Thyroid gland (tissue), 4 donors: ENCODE results near the gene NPHP4. TPM values are rescaled to one million over a fixed set of nuclear protein-coding genes. Genes with fewer than 3 reads are reported as not detected.

Experiments used
- DNase-seq, 2 donors: peaks; one replicate each; pipeline ENCODE4 v3.0.0-alpha.2; 2019
- H3K27ac ChIP-seq, 3 donors: fragments of 200-600 bp; sonication (generic); 1 replicate in 2 of 3; 2 replicates in 1 of 3; pipeline ENCODE4 v1.5.1; 2016 to 2019; ENCODE audit warnings: mild to moderate bottlenecking in 1 of 3, moderate library complexity in 1 of 3
- H3K27me3 ChIP-seq: fragments of 200-600 bp; sonication (generic); one replicate; pipeline ENCODE4 v1.5.1; 2019
- H3K36me3 ChIP-seq, 2 donors: fragments of 200-600 bp; sonication (generic); one replicate each; pipeline ENCODE4 v1.5.1; 2016 to 2019
- H3K4me1 ChIP-seq, 2 donors: fragments of 200-600 bp; sonication (generic); one replicate each; pipeline ENCODE4 v1.5.1; 2017 to 2019
- H3K4me3 ChIP-seq, 3 donors: fragments of 200-600 bp; sonication (generic); replicated peaks in 1 of 3; 1 replicate in 2 of 3; 2 replicates in 1 of 3; pipeline ENCODE4 v1.5.1; 2016; ENCODE audit warnings: mild to moderate bottlenecking in 1 of 3
- H3K9me3 ChIP-seq: fragments of 200-600 bp; sonication (generic); one replicate; pipeline ENCODE4 v1.5.1; 2017
- CTCF ChIP-seq, 6 experiments: fragments of 200-600 bp in 3 of 6; fragments of 450-650 bp in 3 of 6; sonication (generic) in 3 of 6; IDR thresholded peaks; one replicate each; pipeline ENCODE4 v1.5.1; 2016 to 2019; ENCODE audit warnings: antibody characterized with exemption in 6 of 6, mild to moderate bottlenecking in 2 of 6, inconsistent platforms in 1 of 6, moderate library complexity in 1 of 6
- POLR2A ChIP-seq, 2 donors: fragments of 450-650 bp; IDR thresholded peaks; one replicate each; pipeline ENCODE4 v1.6.1; 2017; ENCODE audit warnings: antibody characterized with exemption in 2 of 2, mild to moderate bottlenecking in 2 of 2, moderate library complexity in 1 of 2
- WGBS, 2 donors: methylation state at CpG; one replicate each; pipeline ENCODE4 v1.1.5; 2017; 5-methylcytosine and 5-hydroxymethylcytosine counted together
- intact Hi-C: fragments of 100-400 bp; cut with DNase I; formaldehyde crosslinking; loops from one replicate; pipeline ENCODE4 v1.15.1; 2023
- total RNA-seq, 4 donors: library from RNA; depleted of rRNA; stranded (reverse); fragments of >200 nt; gene quantifications; one replicate each; pipeline ENCODE4 v1.2.3, GENCODE V29; 2016

Gene NPHP4
- total RNA-seq, 4 donors from 2014 or later: 24.3 to 48.3 (median 30.4) TPM

DNA sequence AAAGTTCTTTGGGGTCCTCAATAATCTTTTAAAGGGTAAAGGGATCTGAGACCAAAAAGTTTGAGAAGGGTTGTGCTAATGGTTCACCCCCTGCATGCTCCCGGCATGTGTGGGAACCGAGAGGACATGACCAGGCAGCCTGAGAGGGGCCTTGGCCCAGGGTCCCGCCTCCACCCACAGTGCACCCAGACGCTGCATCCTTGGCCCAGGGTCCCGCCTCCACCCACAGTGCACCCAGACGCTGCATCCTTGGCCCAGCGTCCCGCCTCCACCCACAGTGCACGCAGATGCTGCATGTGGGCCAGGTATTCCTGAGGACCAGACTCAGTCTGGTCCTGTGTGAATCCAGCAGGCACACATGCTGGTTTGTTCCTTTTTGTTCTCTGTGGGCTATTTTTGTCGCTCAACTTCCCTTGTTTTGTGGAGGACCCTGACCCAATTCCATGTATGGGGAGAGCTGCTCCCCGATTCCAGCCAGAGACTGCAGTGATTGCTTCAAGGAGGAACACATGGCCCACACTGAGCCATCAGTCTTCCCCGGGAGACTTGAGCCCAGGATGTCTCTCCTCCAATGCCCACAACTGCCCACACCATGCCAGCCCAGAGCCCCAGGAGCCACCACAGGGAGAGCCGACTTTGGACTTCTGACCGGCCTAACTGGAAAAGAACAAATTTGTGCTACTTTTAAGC, 3.5 kb downstream of the NPHP4 start:
- no peak for TF ChIP-seq POLR2A (IDR thresholded peaks at IDR 0.05)
- no peak for TF ChIP-seq CTCF (IDR thresholded peaks at IDR 0.05)
- no peak for DNase-seq
- Histone ChIP-seq H3K27me3 (no peaks in the 10 kb centered on the region), H3K4me3 (no peak overlapping the region), H3K9me3 (no peaks in the 10 kb centered on the region), H3K36me3 (no peaks in the 10 kb centered on the region), H3K27ac (no peak overlapping the region), H3K4me1 (peaks cover 30 to 36% of the 10 kb centered on the region in 2 donors)
- intact Hi-C loops: no loop called here
- WGBS, 2 donors: 88 to 94% methylated on average over 13 to 14 of the region's 14 CpGs

GRCh38 chr1:5986018-5986417, 6.2 kb downstream of the NPHP4 start:
- Histone ChIP-seq H3K9me3 (no peaks in the 10 kb centered on the region), H3K27me3 (no peaks in the 10 kb centered on the region), H3K4me1 (peaks cover 19 to 25% of the 10 kb centered on the region in 2 donors), H3K27ac (peak overlapping the region; percentile 37 to 71 (median 56)), H3K36me3 (no peaks in the 10 kb centered on the region), H3K4me3 (no peak overlapping the region)
- no peak for TF ChIP-seq CTCF (IDR thresholded peaks at IDR 0.05)
- TF ChIP-seq POLR2A (IDR thresholded peaks at IDR 0.05): no peak
- WGBS, 2 donors: 11 to 48% methylated on average over 13 of the region's 13 CpGs
- peak; percentile 93 to 96 for DNase-seq
- intact Hi-C loops: no loop called here

- Histone ChIP-seq H3K4me1 (peaks cover 15 to 18% of the 10 kb centered on the region in 2 donors), H3K36me3 (no peaks in the 10 kb centered on the region), H3K4me3 (no peak overlapping the region), H3K27me3 (no peaks in the 10 kb centered on the region), H3K9me3 (no peaks in the 10 kb centered on the region), H3K27ac (peak overlapping the region; percentile 37 to 71 (median 55))
- intact Hi-C loops: no loop called here
- TF ChIP-seq CTCF (IDR thresholded peaks at IDR 0.05) (no peak), POLR2A (IDR thresholded peaks at IDR 0.05) (no peak)
- DNase-seq: no peak
- 83 to 86% methylated on average over 9 of the region's 11 CpGs for WGBS, 2 donors
These were observed 7.0 kb downstream of the NPHP4 start for GRCh38 chr1:5985250-5985649.

GRCh38 chr1:5983361-5984103, 8.7 kb downstream of the NPHP4 start:
- no peaks in the 10 kb centered on the region for H3K36me3 ChIP-seq
- H3K4me3 ChIP-seq: no peak overlapping the region
- DNase-seq: no peak
- H3K27me3 ChIP-seq: no peaks in the 10 kb centered on the region
- intact Hi-C loops: no loop called here
- no peak overlapping the region for H3K27ac ChIP-seq
- peaks cover 15 to 26% of the 10 kb centered on the region in 2 donors for H3K4me1 ChIP-seq
- WGBS, 2 donors: 94 to 97% methylated on average over 6 of the region's 6 CpGs
- TF ChIP-seq POLR2A (IDR thresholded peaks at IDR 0.05) (no peak), CTCF (IDR thresholded peaks at IDR 0.05) (no peak)
- H3K9me3 ChIP-seq: no peaks in the 10 kb centered on the region

GRCh38 chr1:5982868-5983267, 9.4 kb downstream of the NPHP4 start:
- H3K4me3 ChIP-seq: no peak overlapping the region
- H3K27ac ChIP-seq: no peak overlapping the region
- no peaks in the 10 kb centered on the region for H3K27me3 ChIP-seq
- intact Hi-C loops: no loop called here
- no peak for DNase-seq
- TF ChIP-seq CTCF (IDR thresholded peaks at IDR 0.05): no peak
- TF ChIP-seq POLR2A (IDR thresholded peaks at IDR 0.05): no peak
- H3K9me3 ChIP-seq: no peaks in the 10 kb centered on the region
- H3K36me3 ChIP-seq: no peaks in the 10 kb centered on the region
- peaks cover 15 to 26% of the 10 kb centered on the region in 2 donors for H3K4me1 ChIP-seq
- WGBS, 2 donors: 70 to 84% methylated on average over 5 of the region's 5 CpGs
